Activated CD4-positive, alpha-beta T cell treated with anti-CD3 and anti-CD28 coated beads, Interleukin-2, amount 10 ng/mL, durations not matched to agents 24 days and 14 days (primary cell): ENCODE results near the gene YPEL2. TPM values are rescaled to one million over a fixed set of nuclear protein-coding genes. Genes with fewer than 3 reads are reported as not detected.
A peak's percentile ranks its signal among the peaks of the same experiment; 100 is the strongest.

Experiments
- DNase-seq: peaks from one replicate; pipeline ENCODE4 v3.0.0; 2022
- H3K27ac Mint-ChIP-seq: one replicate; pipeline ENCODE4 v1.8.0; 2022; ENCODE audit warnings: mild to moderate bottlenecking, mixed read lengths
- H3K27me3 Mint-ChIP-seq: one replicate; pipeline ENCODE4 v1.8.0; 2022; ENCODE audit warnings: mixed read lengths
- H3K36me3 Mint-ChIP-seq: one replicate; pipeline ENCODE4 v1.8.0; 2022; ENCODE audit warnings: low read depth, mild to moderate bottlenecking, mixed read lengths
- H3K4me1 Mint-ChIP-seq: one replicate; pipeline ENCODE4 v1.8.0; 2021; ENCODE audit warnings: mixed read lengths
- H3K4me3 Mint-ChIP-seq: one replicate; pipeline ENCODE4 v1.8.0; 2022; ENCODE audit warnings: mild to moderate bottlenecking, moderate library complexity, mixed read lengths
- H3K9me3 Mint-ChIP-seq: one replicate; pipeline ENCODE4 v1.8.0; 2021; ENCODE audit warnings: mixed read lengths
- intact Hi-C: fragments of 100-400 bp; cut with micrococcal nuclease; formaldehyde crosslinking; loops from one replicate; pipeline ENCODE4 v1.15.1; 2023
- total RNA-seq: library from RNA; stranded (reverse); gene quantifications from 2 replicates; pipeline ENCODE4 v1.2.3, GENCODE V29; 2022

YPEL2 gene
- total RNA-seq, 1 donor from 2014 or later, result 6.2 TPM

DNA sequence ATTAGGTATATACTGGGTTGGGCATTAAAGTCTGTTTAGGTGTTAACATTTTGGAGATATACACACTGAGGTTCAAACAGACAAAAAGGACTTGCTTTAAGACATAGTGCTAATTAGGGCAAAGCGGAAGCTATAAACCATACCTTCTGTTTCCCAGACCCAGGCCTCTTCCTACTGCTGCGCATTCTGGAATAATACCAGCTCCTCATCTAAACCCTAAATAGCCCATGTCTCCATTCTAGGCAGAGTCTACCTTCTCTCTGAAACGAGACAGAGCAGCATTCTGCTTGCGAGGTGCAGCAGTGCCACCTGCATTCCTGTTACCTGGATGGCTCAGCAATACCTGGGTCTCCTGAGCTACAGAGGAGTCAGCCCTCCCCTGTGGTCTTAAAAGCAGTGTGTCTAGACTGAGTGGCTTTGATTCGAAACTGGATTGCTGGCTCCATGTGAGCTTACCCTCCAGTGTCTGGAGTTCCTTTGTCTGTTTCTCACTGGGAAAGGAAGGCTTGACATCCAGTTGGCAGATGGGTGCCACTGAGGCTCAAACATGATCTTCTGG lies 6.4 kb downstream of the YPEL2 start:
- H3K36me3 Mint-ChIP-seq, result peaks cover 2% of the 10 kb centered on the region
- H3K27me3 Mint-ChIP-seq, result peaks cover 15% of the 10 kb centered on the region
- no peak for DNase-seq
- no peak overlapping the region for H3K4me3 Mint-ChIP-seq
- no peaks in the 10 kb centered on the region for H3K9me3 Mint-ChIP-seq
- H3K27ac Mint-ChIP-seq, result no peak overlapping the region
- intact Hi-C loops, result no loop called here
- peaks cover 29% of the 10 kb centered on the region for H3K4me1 Mint-ChIP-seq

GRCh38 chr17:59338498-59338897 lies 7.0 kb downstream of the YPEL2 start:
- H3K4me3 Mint-ChIP-seq, result no peak overlapping the region
- H3K4me1 Mint-ChIP-seq, result peaks cover 28% of the 10 kb centered on the region
- H3K27ac Mint-ChIP-seq, result no peak overlapping the region
- no peak for DNase-seq
- intact Hi-C loops, result no loop called here
- H3K27me3 Mint-ChIP-seq, result peaks cover 14% of the 10 kb centered on the region
- peaks cover 2% of the 10 kb centered on the region for H3K36me3 Mint-ChIP-seq
- H3K9me3 Mint-ChIP-seq, result no peaks in the 10 kb centered on the region

- H3K4me3 Mint-ChIP-seq, result no peak overlapping the region
- H3K27ac Mint-ChIP-seq, result no peak overlapping the region
- peaks cover 21% of the 10 kb centered on the region for H3K4me1 Mint-ChIP-seq
- peaks cover 2% of the 10 kb centered on the region for H3K36me3 Mint-ChIP-seq
- no peaks in the 10 kb centered on the region for H3K9me3 Mint-ChIP-seq
- DNase-seq, result no peak
- intact Hi-C loops, result loop anchor here (1.0 kb wide), 1 partner anchor 20 kb away; no protein-coding TSS in a partner anchor
- H3K27me3 Mint-ChIP-seq, result no peaks in the 10 kb centered on the region
Observed at GRCh38 chr17:59341922-59342321, 10.5 kb downstream of the YPEL2 start.

DNA sequence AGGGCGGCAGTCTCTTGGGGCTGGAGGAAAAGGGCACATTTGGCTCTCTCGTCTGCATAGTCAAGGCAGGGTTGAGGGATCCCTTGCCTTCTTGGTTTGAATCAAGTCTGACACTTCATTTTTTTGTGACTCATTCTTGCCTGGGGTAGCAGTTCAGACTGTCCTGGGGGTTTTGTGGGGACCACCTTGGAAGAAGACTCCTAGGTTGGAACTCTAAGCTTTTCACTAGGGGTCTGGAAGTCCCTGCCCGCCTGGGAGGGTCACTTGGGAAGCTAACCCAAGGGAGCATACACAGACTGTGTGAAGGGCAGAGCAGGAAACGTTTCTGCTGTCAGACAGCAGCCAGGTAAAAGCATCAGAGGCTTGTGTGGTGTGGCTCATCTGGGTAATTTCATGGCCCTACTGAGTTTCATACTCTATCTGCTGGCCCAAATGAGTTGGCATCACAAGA lies 11.3 kb downstream of the YPEL2 start:
- intact Hi-C loops, result loop anchor here (1.0 kb wide), 1 partner anchor 20 kb away; no protein-coding TSS in a partner anchor
- H3K27ac Mint-ChIP-seq, result peak overlapping the region; percentile 78
- H3K4me1 Mint-ChIP-seq, result peaks cover 21% of the 10 kb centered on the region
- peak; percentile 67 for DNase-seq
- H3K36me3 Mint-ChIP-seq, result peaks cover 2% of the 10 kb centered on the region
- no peak overlapping the region for H3K4me3 Mint-ChIP-seq
- H3K9me3 Mint-ChIP-seq, result no peaks in the 10 kb centered on the region
- no peaks in the 10 kb centered on the region for H3K27me3 Mint-ChIP-seq

- Mint-ChIP-seq H3K36me3 (no peaks in the 10 kb centered on the region), H3K4me3 (no peak overlapping the region), H3K4me1 (peaks cover 18% of the 10 kb centered on the region), H3K9me3 (no peaks in the 10 kb centered on the region), H3K27me3 (no peaks in the 10 kb centered on the region), H3K27ac (no peak overlapping the region)
- no peak for DNase-seq
- intact Hi-C loops, result no loop called here
Observed at GRCh38 chr17:59345476-59345875, 14.0 kb downstream of the YPEL2 start.

GRCh38 chr17:59346341-59346740 lies 14.9 kb downstream of the YPEL2 start:
- Mint-ChIP-seq H3K4me1 (peaks cover 18% of the 10 kb centered on the region), H3K9me3 (no peaks in the 10 kb centered on the region), H3K4me3 (no peak overlapping the region), H3K36me3 (no peaks in the 10 kb centered on the region), H3K27me3 (no peaks in the 10 kb centered on the region), H3K27ac (no peak overlapping the region)
- intact Hi-C loops, result no loop called here
- no peak for DNase-seq

DNA sequence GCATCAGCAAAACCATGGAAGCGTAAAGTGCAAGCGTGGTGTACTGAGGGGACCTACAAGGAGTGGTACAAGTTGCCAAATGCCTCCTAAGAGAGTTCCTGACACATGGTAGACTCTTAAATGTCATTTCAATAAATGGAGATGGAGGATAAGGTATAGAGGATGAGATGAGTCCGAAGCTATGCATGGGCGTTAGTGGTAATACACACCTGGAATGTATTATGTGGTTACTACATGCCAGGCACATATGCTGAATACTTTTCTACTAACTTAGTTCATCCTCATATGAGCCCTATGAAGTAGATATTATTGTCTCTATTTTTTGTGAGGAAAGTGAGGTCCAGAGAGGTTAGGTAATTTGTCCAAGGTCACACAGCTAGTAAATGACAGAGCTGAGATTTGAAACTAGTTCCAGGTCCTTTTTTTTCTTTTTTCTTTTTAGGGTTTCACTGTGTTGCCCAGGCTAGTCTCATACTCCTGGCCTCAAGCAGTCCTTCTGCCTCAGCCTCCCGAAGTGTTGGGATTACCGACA lies 15.5 kb downstream of the YPEL2 start:
- H3K4me3 Mint-ChIP-seq, result no peak overlapping the region

GRCh38 chr17:59347975-59348391 lies 16.5 kb downstream of the YPEL2 start:
- DNase-seq, result no peak
- no peak overlapping the region for H3K4me3 Mint-ChIP-seq
- intact Hi-C loops, result no loop called here
- H3K4me1 Mint-ChIP-seq, result peaks cover 15% of the 10 kb centered on the region
- no peaks in the 10 kb centered on the region for H3K27me3 Mint-ChIP-seq
- H3K27ac Mint-ChIP-seq, result no peak overlapping the region
- no peaks in the 10 kb centered on the region for H3K36me3 Mint-ChIP-seq
- no peaks in the 10 kb centered on the region for H3K9me3 Mint-ChIP-seq

More for the DNA sequence above, 15.5 kb downstream of the YPEL2 start:
- H3K4me1 Mint-ChIP-seq, result peaks cover 15% of the 10 kb centered on the region
- DNase-seq, result no peak
- no peak overlapping the region for H3K27ac Mint-ChIP-seq
- H3K36me3 Mint-ChIP-seq, result no peaks in the 10 kb centered on the region
- no peaks in the 10 kb centered on the region for H3K9me3 Mint-ChIP-seq
- intact Hi-C loops, result no loop called here
- H3K27me3 Mint-ChIP-seq, result no peaks in the 10 kb centered on the region

GRCh38 chr17:59349178-59349577 lies 17.7 kb downstream of the YPEL2 start:
- H3K9me3 Mint-ChIP-seq, result no peaks in the 10 kb centered on the region

GRCh38 chr17:59353106-59353854 lies 21.8 kb downstream of the YPEL2 start:
- no peak overlapping the region for H3K4me3 Mint-ChIP-seq
- H3K27ac Mint-ChIP-seq, result no peak overlapping the region

More at GRCh38 chr17:59349178-59349577, 17.7 kb downstream of the YPEL2 start:
- peaks cover 17% of the 10 kb centered on the region for H3K4me1 Mint-ChIP-seq
- peaks cover 7% of the 10 kb centered on the region for H3K36me3 Mint-ChIP-seq
- no peak overlapping the region for H3K4me3 Mint-ChIP-seq
- intact Hi-C loops, result no loop called here
- no peaks in the 10 kb centered on the region for H3K27me3 Mint-ChIP-seq
- no peak overlapping the region for H3K27ac Mint-ChIP-seq
- no peak for DNase-seq

GRCh38 chr17:59353936-59354755 lies 22.7 kb downstream of the YPEL2 start:
- Mint-ChIP-seq H3K27me3 (no peaks in the 10 kb centered on the region), H3K9me3 (peaks cover 10% of the 10 kb centered on the region), H3K4me3 (no peak overlapping the region), H3K27ac (no peak overlapping the region), H3K4me1 (peaks cover 33% of the 10 kb centered on the region), H3K36me3 (peaks cover 41% of the 10 kb centered on the region)
- DNase-seq, result no peak
- intact Hi-C loops, result no loop called here

More at GRCh38 chr17:59353106-59353854, 21.8 kb downstream of the YPEL2 start:
- H3K36me3 Mint-ChIP-seq, result peaks cover 39% of the 10 kb centered on the region
- peaks cover 10% of the 10 kb centered on the region for H3K9me3 Mint-ChIP-seq
- peak; percentile 66 for DNase-seq
- H3K4me1 Mint-ChIP-seq, result peaks cover 31% of the 10 kb centered on the region
- intact Hi-C loops, result no loop called here
- no peaks in the 10 kb centered on the region for H3K27me3 Mint-ChIP-seq

GRCh38 chr17:59355030-59355701 lies 23.7 kb downstream of the YPEL2 start:
- peak overlapping the region; percentile 0 for H3K27ac Mint-ChIP-seq
- peaks cover 42% of the 10 kb centered on the region for H3K36me3 Mint-ChIP-seq
- no peak for DNase-seq
- intact Hi-C loops, result no loop called here
- peaks cover 10% of the 10 kb centered on the region for H3K9me3 Mint-ChIP-seq
- H3K4me3 Mint-ChIP-seq, result no peak overlapping the region
- peaks cover 34% of the 10 kb centered on the region for H3K4me1 Mint-ChIP-seq
- no peaks in the 10 kb centered on the region for H3K27me3 Mint-ChIP-seq

DNA sequence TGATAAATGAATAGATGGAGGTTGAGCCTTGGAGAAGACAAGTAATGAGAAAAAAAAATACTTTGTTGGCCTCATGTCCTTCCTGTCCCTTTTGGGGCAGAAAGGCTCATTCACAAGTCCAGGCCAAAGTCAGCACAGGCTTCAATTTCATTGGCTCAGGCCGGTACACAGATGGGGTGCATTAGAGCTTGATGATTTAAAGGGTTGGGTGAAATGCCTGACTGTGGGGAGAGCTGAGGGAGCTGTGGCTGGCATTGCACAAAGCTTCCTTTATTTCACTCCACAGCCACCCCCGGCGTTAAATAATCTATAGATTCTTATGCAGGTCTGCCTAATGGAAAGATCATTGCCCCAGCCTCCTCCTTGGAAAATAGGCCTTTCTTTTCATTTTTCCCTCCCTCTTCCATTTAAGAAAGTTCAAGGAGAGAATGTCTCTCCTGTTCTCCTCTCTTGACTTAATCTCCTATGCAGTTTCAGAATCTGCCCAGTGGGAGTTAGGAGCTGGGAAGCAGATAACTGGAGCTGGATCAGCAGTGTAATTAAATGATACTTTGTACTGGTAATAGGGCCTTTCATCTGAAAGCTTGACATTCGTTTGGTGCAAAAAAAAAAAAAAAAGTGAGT lies 24.4 kb downstream of the YPEL2 start:
- H3K27me3 Mint-ChIP-seq, result no peaks in the 10 kb centered on the region
- no peak overlapping the region for H3K27ac Mint-ChIP-seq
- intact Hi-C loops, result no loop called here
- DNase-seq, result no peak
- H3K4me1 Mint-ChIP-seq, result peaks cover 40% of the 10 kb centered on the region
- peaks cover 45% of the 10 kb centered on the region for H3K36me3 Mint-ChIP-seq
- peaks cover 10% of the 10 kb centered on the region for H3K9me3 Mint-ChIP-seq
- H3K4me3 Mint-ChIP-seq, result no peak overlapping the region
